GM23338 (cell line): ENCODE results near the gene EEF2. TPM values are rescaled to one million over a fixed set of nuclear protein-coding genes. Genes with fewer than 3 reads are reported as not detected.

ENCODE experiments used
- JUNB ChIP-seq: IDR thresholded peaks from one replicate; pipeline ENCODE4 v1.6.1; 2016; ENCODE audit warnings: antibody characterized with exemption; ENCODE audit not compliant: unreplicated experiment
- POLR2AphosphoS5 ChIP-seq: IDR thresholded peaks from 2 replicates; pipeline ENCODE4 v1.6.1; 2016; ENCODE audit warnings: antibody characterized with exemption, low read depth
- microRNA counts: library from miRNA; unstranded; fragments of <30 nt; microRNA quantifications from one replicate; lab custom pipeline; 2017
- microRNA-seq: library from miRNA; unstranded; fragments of <30 nt; microRNA quantifications from one replicate; pipeline ENCODE4, GENCODE V29; 2017
- polyA plus RNA-seq: library from polyadenylated mRNA; unstranded; fragments of >200 nt; fragmentation: Nextera tagmentation; extraction: Ambion mirVana; gene quantifications from 2 replicates; pipeline ENCODE4 v1.2.1, GENCODE V29; 2016
- small RNA-seq: library from RNA; depleted of rRNA; stranded (forward); fragments of <200 nt; gene quantifications from one replicate; pipeline ENCODE3, GENCODE V24; 2014; ENCODE audit warnings: low replicate concordance
- total RNA-seq: library from RNA; depleted of rRNA; stranded (reverse); fragments of >200 nt; shearing (Covaris generic); gene quantifications from 2 replicates; pipeline ENCODE4 v1.2.3, GENCODE V29; 2014; rRNA removed
- TF ChIP-seq, protein P1 (sequence below): IDR thresholded peaks from one replicate; pipeline ENCODE4 v1.6.1; 2018; ENCODE audit warnings: antibody characterized with exemption; ENCODE audit not compliant: unreplicated experiment

EEF2 gene
- total and polyA plus RNA-seq, 2 experiments from 2014 or later, result 772 to 2,987 TPM

DNA sequence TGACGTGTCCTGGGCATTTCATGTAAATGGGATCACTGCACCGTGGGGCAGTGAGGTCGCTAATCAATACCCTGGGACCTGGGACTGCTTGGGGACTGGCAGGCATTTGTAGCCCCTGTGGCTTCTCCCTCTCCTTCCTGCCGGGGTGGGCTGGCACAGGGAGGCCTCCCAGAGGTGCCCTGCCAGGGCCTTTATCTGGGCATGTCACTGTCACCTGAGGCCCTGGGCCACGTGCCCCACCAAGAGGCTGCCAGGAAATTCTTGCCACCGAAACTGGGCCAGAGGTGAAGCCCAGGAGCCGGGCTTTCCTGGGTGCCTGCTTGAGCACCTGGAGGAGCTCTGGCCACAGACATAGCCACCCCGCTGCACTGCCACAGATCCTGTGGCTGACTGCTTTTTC lies 54.2 kb downstream of the EEF2 start (continued):
- TF ChIP-seq, protein P1, sequence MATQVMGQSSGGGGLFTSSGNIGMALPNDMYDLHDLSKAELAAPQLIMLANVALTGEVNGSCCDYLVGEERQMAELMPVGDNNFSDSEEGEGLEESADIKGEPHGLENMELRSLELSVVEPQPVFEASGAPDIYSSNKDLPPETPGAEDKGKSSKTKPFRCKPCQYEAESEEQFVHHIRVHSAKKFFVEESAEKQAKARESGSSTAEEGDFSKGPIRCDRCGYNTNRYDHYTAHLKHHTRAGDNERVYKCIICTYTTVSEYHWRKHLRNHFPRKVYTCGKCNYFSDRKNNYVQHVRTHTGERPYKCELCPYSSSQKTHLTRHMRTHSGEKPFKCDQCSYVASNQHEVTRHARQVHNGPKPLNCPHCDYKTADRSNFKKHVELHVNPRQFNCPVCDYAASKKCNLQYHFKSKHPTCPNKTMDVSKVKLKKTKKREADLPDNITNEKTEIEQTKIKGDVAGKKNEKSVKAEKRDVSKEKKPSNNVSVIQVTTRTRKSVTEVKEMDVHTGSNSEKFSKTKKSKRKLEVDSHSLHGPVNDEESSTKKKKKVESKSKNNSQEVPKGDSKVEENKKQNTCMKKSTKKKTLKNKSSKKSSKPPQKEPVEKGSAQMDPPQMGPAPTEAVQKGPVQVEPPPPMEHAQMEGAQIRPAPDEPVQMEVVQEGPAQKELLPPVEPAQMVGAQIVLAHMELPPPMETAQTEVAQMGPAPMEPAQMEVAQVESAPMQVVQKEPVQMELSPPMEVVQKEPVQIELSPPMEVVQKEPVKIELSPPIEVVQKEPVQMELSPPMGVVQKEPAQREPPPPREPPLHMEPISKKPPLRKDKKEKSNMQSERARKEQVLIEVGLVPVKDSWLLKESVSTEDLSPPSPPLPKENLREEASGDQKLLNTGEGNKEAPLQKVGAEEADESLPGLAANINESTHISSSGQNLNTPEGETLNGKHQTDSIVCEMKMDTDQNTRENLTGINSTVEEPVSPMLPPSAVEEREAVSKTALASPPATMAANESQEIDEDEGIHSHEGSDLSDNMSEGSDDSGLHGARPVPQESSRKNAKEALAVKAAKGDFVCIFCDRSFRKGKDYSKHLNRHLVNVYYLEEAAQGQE, result no peak
- TF ChIP-seq POLR2AphosphoS5 (no peak), JUNB (no peak)

MicroRNA genes within 50 kb of the gene (microRNA counts, 767-probe panel; counts per million panel counts)
- not detected for microRNA hsa-miR-637 (lab: Ali Mortazavi, UCI)

Small RNA genes lying within 50 kb of the gene (microRNA-seq; reads per million reads assigned to microRNA genes)
- gene MIR637, result not detected

Small RNA genes lying within 50 kb of the gene (small RNA-seq; reads per million reads assigned to genes)
- 29.4 reads per million, percentile 98 among the genes with 10 or more reads in this experiment for gene SNORD37

Other genes starting within 250 kb of the EEF2 start
- 31.8 and 56.1 TPM in 2 replicates for gene APBA3, start 223.8 kb downstream of the EEF2 start, total RNA-seq
- 16.6 and 17.2 TPM in 2 replicates for gene APBA3, start 223.8 kb downstream of the EEF2 start, polyA plus RNA-seq
- 29.7 and 47.3 TPM in 2 replicates for gene MRPL54, start 222.8 kb downstream of the EEF2 start, total RNA-seq
- gene MRPL54, start 222.8 kb downstream of the EEF2 start, polyA plus RNA-seq, result 89.9 and 93.1 TPM in 2 replicates
- not detected in 2 replicates for gene RAX2, start 213.2 kb downstream of the EEF2 start, total RNA-seq
- gene RAX2, start 213.2 kb downstream of the EEF2 start, polyA plus RNA-seq, result 0.13 TPM in 1 of 2 replicates, not detected in the other
- 21.4 and 30.3 TPM in 2 replicates for gene MATK, start 199.1 kb downstream of the EEF2 start, total RNA-seq
- gene MATK, start 199.1 kb downstream of the EEF2 start, polyA plus RNA-seq, result 13.4 and 14.1 TPM in 2 replicates
- 13.5 and 15.8 TPM in 2 replicates for gene ZFR2, start 116.4 kb downstream of the EEF2 start, total RNA-seq
- gene ZFR2, start 116.4 kb downstream of the EEF2 start, polyA plus RNA-seq, result 25.4 and 31.3 TPM in 2 replicates
- gene ATCAY, start 104.8 kb downstream of the EEF2 start, total RNA-seq, result 36.4 and 45.7 TPM in 2 replicates
- 16.9 and 22.8 TPM in 2 replicates for gene ATCAY, start 104.8 kb downstream of the EEF2 start, polyA plus RNA-seq
- gene NMRK2, start 52.4 kb downstream of the EEF2 start, total RNA-seq, result 55.9 and 57.3 TPM in 2 replicates
- 65.3 and 69.3 TPM in 2 replicates for gene NMRK2, start 52.4 kb downstream of the EEF2 start, polyA plus RNA-seq
- gene DAPK3, start 14.4 kb downstream of the EEF2 start, total RNA-seq, result 95.6 and 105 TPM in 2 replicates
- 30.7 and 32.1 TPM in 2 replicates for gene DAPK3, start 14.4 kb downstream of the EEF2 start, polyA plus RNA-seq
- 34.1 and 48.4 TPM in 2 replicates for gene PIAS4, start 22.3 kb upstream of the EEF2 start, total RNA-seq
- 17.0 and 20.0 TPM in 2 replicates for gene PIAS4, start 22.3 kb upstream of the EEF2 start, polyA plus RNA-seq
- 28.5 and 35.0 TPM in 2 replicates for gene ZBTB7A, start 81.4 kb upstream of the EEF2 start, total RNA-seq
- 9.5 and 11.1 TPM in 2 replicates for gene ZBTB7A, start 81.4 kb upstream of the EEF2 start, polyA plus RNA-seq
- gene MAP2K2, start 138.7 kb upstream of the EEF2 start, total RNA-seq, result 140 and 151 TPM in 2 replicates
- gene MAP2K2, start 138.7 kb upstream of the EEF2 start, polyA plus RNA-seq, result 99.7 and 108 TPM in 2 replicates
- not detected in 2 replicates for gene CREB3L3, start 168.2 kb upstream of the EEF2 start, total RNA-seq
- 0.26 and 0.42 TPM in 2 replicates for gene CREB3L3, start 168.2 kb upstream of the EEF2 start, polyA plus RNA-seq
- 15.8 and 26.7 TPM in 2 replicates for gene SIRT6, start 197.1 kb upstream of the EEF2 start, total RNA-seq
- gene SIRT6, start 197.1 kb upstream of the EEF2 start, polyA plus RNA-seq, result 18.9 and 19.3 TPM in 2 replicates
- 13.4 and 18.0 TPM in 2 replicates for gene ANKRD24, start 197.2 kb upstream of the EEF2 start, total RNA-seq
- gene ANKRD24, start 197.2 kb upstream of the EEF2 start, polyA plus RNA-seq, result 3.7 and 4.5 TPM in 2 replicates
- gene EBI3, start 244.1 kb upstream of the EEF2 start, total RNA-seq, result 0.52 TPM in 1 of 2 replicates, not detected in the other
- gene EBI3, start 244.1 kb upstream of the EEF2 start, polyA plus RNA-seq, result 1.4 and 1.6 TPM in 2 replicates